GM18858 (cell line): Measurements from ENCODE around the gene CRAT.
"Not testable (repeated sequence)": the region's sequence is repeated elsewhere in the genome, so short reads cannot be mapped to it uniquely, and the experiment has no call there.

Experiments
- ATAC-seq: cut with Tn5 transposase; IDR thresholded peaks from one replicate; pipeline ENCODE4 v1.9.1; 2021; ENCODE audit not compliant: unreplicated experiment

Gene CRAT

GRCh38 chr9:129138476-129139232 is 28.1 kb upstream of the CRAT start:
- no peak for ATAC-seq

- ATAC-seq: no peak
Observed at GRCh38 chr9:129138144-129138462, 27.5 kb upstream of the CRAT start.

DNA sequence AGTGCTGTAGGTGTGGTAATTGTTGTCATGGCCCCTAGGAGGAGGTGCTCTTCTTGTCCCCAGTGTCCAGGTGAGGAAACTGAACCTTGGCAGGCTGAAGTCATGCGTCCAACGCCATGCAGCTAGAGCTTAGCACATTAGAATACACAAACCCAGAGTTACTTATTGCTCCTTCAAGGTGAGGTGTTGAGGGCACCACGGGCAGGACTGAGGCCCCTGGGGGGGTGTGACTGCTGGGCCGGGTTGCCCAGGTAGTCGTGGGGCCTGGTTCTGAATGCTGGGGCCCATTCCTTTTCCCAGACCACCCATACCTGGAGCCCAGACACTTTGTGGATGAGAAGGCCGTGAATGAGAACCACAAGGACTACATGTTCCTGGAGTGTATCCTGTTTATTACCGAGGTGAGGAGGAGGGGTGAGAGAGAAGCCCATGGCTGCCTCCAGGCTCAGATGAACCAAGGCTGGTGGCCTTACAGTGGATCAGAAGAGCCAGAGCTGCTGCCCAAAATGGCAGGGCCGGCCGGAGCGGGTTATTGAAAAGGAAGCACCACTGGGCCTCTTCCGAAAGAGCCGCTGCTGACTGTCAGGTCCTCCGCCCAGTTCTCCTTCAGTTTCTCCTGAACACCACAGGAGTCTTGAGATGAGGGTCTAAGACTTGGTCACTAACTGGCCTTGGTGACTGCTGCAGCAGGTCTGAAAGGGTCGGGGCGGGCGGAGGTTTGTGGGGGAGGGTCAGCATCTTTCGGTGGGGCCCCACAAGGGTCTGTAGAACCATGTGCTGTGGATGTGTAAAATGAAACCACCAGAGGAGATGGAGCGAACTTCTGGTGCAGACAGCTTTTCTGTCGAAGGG is 26.9 kb upstream of the CRAT start:
- ATAC-seq: no peak

DNA sequence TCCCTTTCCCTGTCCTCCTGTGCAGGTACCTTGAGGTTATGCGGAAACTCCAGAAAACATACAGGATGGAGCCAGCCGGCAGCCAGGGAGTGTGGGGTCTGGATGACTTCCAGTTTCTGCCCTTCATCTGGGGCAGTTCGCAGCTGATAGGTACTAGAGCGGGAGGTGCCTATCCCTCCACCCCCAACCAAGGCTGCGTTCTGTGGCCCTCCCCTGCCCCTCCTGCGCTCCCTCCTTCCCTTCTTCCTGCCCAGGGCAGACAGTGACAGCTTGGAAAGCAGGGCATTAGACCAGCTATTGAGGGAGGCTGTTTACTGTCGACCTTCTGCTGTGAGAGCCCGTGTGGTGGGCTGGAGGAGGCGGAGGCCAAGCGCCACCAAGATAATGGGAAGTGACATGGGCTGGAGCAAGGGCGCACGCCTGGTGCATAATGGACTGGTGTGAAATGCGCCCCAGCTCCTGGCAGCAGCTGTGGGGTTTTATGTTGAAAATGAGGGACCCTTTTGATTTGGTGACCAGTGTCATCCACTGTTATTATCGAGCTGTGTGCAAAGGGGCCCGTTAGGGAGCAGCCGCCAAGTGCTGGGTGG is 25.9 kb upstream of the CRAT start:
- no peak for ATAC-seq

- ATAC-seq: no peak
Observed at GRCh38 chr9:129135476-129135875, 24.9 kb upstream of the CRAT start.

DNA sequence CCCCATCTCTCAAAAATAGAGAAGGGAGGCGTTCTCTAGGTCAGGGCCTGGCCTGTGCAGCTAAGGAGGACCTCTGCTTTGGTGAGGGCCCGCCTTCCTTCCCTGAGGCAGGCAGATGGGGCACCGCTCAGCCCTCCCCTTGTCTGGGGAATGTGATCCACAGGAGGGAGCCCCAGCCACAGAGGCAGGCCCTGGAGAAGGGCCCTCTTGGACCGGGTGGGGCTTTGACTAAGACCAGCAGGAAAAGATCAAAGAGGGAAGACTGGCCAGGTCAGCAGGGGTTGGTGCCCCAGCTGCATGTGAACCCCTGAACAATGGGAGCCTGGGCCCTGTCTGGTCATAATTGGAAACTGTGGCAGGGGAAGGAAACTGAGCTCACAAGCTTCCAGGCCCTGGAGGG is 22.5 kb upstream of the CRAT start:
- no peak for ATAC-seq

GRCh38 chr9:129131300-129132145 is 20.9 kb upstream of the CRAT start:
- no peak for ATAC-seq

DNA sequence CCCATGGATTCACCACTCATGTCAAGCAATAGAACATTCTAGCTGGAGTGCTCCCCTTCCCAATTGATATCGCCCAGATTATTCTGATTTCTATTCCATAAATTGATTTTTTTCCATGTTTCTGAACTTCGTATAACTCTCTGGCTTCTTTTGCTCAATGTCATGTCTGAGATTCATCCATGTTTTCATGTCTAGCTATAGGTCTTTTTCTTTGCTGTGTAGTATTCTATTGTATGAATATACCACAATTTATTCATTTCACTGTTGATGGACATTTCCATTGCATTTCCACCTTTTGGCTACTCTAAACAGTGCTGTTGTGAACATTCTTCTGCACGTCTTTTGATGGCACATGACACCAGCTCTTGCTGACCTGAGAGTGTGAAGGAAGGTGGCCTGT is 20.2 kb upstream of the CRAT start:
- no peak for ATAC-seq

- ATAC-seq: not testable (repeated sequence)
Observed at GRCh38 chr9:129130271-129130670, 19.7 kb upstream of the CRAT start.

- no peak for ATAC-seq
Observed at GRCh38 chr9:129128689-129129088, 18.1 kb upstream of the CRAT start.

DNA sequence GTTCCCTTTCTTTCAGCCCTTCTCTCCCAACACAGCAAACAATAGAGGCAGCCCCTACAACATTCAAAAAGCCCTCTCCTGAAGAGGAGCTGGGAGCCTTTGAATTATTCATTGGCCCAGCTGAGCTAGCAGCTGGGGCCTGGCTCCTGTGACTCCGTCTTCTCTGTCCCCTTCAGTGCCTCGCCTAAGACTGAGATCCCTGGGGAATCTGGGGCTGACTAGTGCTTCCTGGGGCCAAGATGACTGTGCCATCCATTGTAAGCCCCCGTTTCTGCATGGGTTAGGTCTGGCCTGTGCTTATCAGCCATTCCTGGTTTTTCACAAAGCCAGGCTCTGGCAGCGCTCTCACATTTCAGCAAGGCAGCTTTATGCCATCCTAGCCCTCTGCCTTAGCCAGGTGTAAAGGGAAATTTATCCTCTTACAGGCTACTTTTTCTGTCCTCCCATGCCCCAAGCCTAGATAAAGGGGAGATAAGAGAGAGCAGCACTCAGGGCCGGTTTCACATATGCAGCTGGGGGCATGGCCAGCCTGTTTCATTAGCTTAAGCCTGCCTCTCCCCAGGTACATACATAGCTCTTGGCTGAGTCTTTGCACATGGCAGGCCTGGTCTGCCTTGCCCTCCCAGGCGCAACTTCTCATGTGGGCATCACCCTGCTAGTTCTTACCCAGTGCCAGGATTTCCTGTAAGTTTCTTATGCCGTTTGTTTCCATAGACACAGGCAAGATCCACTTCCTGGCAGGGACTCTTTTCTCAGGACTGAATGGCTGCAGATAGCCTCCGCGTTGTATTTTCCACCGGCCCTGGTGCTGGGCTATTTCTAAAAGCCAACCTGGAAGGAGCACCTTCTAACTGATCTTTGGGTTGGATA is 16.4 kb upstream of the CRAT start:
- no peak for ATAC-seq

DNA sequence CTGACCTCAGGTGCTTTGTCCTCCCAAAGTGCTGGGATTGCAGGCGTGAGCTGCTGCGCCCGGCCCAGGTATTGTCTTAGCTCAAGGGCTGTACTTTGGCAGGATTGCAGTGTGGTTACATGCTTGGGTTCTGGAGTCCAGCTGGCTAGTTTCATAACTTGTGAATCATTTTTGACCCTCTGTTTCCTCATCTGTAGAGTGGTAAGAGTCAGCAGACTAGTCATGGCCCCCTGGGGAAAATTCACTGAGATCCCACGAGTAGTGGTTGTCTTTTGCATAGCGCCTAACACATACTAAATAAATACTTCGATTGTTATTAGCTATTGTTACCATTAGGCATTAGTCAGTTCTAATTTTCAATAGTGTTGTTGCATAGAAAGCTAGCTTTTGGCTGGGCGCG is 14.9 kb upstream of the CRAT start:
- no peak for ATAC-seq

GRCh38 chr9:129124506-129125069 is 14.0 kb upstream of the CRAT start:
- no peak for ATAC-seq

DNA sequence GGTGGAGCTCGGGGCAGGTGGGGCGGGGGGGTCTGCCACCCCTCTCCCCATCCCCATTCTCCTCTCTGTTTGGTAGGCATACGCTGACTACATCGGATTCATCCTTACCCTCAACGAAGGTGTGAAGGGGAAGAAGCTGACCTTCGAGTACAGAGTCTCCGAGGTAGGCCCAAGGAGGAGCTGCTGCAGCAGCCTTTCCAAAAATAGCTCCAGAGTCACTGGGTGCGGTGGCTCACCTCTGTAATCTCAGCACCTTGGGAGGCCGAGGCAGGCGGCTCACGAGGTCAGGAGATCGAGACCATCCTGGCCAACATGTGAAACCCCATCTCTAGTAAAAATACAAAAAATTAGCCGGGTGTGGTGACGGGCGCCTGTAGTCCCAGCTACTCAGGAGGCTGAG is 12.4 kb upstream of the CRAT start:
- ATAC-seq: not testable (repeated sequence)

GRCh38 chr9:129122133-129122532 is 11.5 kb upstream of the CRAT start:
- ATAC-seq: no peak

GRCh38 chr9:129121483-129121882 is 10.9 kb upstream of the CRAT start:
- no peak for ATAC-seq

DNA sequence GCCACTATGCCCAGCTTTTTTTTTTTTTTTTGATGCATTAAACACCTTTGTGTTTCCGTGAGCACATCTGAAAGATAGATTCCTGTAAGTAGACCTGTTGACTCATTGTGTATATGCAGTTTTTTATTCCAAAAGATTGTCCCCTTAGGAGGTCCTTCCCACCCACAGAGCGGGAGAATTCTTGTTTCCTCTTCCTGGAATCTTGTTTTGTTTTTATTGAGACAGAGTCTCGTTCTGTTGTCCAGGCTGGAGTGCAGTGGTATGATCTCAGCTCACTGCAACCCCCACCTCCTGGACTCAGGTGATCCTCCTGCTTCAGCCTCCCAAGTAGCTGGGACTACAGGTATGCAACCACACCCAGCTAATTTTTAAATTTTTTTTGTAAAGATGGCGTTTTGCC is 8.2 kb upstream of the CRAT start:
- no peak for ATAC-seq

DNA sequence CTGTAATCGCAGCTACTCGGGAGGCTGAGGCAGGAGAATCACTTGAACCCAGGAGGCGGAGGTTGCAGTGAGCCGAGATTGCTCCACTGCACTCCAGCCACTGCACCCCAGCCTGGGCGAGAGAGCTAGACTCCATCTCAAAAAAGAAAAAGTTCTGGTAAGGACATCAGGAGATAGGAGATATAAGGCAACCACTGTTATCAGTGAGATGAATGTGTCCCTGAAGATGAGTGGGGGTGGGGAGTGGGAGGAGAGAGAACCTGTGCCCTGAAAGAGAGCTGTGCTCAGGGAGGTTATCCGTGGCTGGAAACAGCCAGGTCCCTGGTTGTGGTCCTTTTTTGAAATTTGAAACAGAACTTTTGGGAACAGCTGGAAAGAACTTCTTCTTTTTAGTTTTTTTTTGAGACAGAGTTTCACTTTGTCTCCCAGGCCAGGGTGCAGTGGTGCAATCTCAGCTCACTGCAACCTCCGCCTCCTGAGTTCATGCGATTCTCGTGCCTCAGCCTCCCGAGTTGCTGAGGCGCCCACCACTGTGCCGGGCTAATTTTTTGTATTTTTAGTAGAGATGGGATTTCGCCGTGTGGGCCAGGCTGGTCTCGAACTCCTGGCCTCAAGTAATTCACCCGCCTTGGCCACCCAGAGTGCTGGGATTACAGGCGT is 3.2 kb upstream of the CRAT start:
- no peak for ATAC-seq

- not testable (repeated sequence) for ATAC-seq
Observed at GRCh38 chr9:129112526-129112925, 1.9 kb upstream of the CRAT start.
